Measurements from ENCODE around the gene CTLA4.

GRCh38 chr2:203823173-203823572 is 44.4 kb upstream of the CTLA4 start:
- TF ChIP-seq YY1 (IDR thresholded peaks at IDR 0.05; ENCODE audit: insufficient read depth, insufficient read length) (no peak), SUZ12 (IDR thresholded peaks at IDR 0.05; ENCODE audit: extremely low read depth, insufficient read depth, insufficient read length) (no peak), ZNF274 (IDR thresholded peaks at IDR 0.05; ENCODE audit: low read depth, low read length) (no peak)
